Middle frontal gyrus (tissue), 1 donor: ENCODE data around the gene DHX16.

ENCODE experiments used
- DNase-seq: peaks from one replicate; pipeline ENCODE4 v3.0.0-alpha.2; 2015; ENCODE audit warnings: low spot score; ENCODE audit errors: extremely low spot score

The DHX16 gene

DNA sequence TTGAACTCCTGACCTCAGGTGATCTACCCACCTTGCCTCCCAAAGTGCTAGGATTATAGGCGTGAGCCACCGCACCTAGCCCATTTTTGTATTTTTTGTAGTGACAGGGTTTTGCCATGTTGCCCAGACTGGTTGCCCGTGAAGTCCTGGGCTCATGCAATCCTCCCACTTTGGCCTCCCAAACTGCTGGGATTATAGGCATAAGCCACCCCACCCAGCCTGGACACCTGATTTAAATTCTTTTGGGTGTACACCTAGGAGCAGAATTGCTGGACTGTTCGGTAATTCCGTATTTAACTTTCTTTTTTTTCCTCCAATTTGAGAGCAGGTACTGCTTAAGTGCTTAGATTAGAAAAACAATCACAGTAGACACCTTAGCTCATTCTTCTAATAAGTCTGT is 23.6 kb upstream of the DHX16 start:
- DNase-seq: no peak

DNA sequence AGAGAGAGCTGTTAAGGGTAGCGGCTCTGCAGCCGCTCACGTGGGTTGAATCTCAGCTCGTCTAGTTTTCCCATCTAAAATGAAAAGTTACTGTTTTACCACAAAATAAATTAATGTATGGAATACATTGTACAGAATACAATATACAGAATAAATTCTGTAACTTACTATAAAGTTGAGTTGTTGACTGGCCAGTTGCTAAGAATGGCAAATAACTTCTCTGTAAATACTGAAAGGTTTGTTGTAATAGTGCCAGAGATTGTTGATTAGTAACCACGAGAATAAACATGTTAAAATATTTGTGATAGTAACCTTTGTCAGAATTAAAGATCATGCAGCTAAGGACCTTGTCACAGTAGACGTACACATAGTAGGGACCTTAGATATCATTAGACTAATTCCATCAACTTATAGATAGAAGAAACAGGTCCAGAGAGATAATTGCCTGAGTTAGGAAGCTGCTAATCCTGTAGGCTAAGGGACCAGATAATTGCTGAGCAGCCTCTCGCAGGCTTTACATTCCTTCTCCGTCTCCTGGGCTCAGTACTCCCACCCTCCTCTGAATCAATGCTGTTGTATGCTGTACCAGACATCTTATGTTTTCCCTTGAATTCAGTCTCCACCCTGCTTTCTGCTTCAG is 18.5 kb upstream of the DHX16 start:
- DNase-seq: no peak

DNA sequence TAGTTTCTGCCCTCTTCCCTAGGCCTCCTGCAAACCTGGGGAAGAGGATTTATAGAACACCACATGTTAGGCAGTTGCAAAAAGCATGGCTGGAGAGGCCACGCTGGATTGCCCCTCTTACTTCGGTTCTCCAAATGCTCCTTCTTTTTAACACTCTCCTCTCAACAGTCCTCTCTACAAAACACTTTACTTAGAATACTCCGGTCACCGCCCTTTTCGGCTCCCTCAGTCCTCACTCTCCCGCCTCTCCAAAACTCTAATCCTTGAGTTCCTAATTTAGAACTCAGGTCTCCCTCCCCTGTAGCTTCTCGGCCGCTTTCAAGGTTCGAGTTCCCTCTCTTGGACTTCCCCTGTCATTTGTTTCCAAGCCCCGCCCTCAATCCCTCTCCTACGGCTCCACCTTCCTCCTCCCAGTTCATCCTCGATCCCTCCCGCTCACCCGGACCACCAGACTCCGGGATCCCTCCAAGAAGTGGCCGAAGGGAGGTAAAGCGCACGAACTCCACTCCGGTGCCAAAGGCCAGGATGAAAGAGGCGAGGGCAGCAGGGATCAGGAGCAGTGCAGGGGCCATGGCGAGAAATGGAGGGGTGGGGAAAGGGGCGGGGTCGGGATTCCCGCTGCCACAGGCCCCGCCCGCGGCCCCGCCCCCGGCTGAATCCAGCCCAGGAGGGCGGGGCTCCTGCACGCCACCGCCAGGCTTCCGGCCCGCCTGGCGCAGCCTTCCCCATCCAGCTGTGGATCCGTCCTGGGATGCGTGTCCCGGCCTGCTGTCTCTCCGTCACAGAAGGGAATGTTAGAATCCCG is 17.8 kb upstream of the DHX16 start, which contains the start of gene NRM:
NRM (minus strand) TSS at position 582 of the 805 bp plus-strand sequence; CDS start at position 572, 10 bp downstream.
- peak; percentile 66 for DNase-seq

DNA sequence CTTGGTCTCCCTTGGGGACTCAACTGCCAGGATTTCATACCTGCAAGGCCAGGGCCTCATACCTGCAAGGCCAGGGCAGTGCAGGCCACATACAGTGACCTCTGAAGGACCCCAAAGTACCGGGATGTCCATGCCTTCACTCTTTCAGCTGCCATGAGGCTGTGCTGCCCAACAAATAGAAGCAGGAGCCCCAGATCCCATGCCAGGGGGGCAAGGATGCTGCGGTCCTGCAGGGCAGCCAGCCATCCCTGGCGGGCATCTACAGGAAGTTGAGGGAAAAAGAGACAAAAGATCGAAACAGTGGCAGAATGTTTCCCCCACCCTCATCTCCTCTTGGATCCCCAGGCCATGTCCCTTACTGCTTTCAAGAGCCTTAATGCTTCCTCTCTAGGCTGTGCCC is 17.2 kb upstream of the DHX16 start:
- no peak for DNase-seq

DNA sequence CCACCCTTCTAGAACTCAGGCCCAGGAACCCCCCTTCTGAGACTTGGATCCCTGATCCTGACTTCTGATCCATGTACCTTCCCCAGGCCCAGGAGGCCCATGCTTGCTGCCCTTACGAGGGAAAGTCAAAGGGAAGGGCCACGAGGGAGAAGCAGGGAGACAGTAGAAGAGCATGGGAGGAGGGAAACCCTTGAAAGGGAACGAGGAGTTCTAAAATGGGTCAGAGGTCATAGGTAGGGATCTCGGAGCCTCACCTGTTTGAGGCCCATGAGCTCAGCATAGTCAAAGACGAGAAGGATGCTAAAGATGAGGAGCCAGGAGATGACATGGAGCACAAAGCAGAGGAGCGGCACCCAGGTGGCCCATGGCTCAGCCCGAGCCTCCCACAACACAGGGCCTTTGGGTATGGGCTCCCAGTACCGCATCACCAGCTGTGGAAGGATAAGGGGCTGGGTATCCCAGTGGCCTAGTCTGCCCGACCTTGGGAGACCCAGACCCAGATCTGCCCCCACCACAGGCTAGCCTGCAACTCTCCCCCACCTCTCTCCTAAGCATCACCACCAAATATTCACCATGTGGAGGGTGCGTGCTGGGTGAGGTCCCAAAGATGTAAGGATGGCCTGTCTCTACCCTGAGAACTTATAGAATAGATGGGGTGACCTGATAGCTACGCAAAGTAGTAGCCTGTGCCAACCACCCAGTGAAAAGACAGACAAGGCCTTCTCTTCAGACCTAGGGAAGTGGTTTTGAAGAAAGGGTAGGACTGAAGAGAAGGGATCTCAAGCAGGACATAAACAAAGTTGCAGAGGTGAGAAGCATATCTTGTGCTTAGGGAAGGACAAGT is 16.4 kb upstream of the DHX16 start:
- no peak for DNase-seq

DNA sequence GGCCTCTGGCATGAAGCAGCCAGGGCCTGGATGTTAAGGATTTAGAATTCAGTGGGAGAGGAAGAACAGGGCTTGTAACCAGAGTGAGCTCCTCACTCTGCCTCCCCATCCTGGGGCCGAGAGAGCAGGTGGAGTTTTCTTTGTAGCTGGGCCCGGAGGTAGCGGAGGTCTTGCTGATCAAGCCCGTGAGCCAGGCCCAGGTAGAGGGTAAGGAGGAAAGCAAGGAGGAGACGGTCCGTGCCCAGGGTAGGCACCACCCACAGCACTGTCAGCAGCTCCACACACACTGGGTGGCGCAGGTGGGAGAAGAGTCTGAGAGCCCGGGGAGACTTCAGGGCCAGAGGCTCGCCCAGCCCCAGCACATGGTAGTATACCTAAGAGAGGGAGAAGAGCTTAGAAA is 15.8 kb upstream of the DHX16 start:
- no peak for DNase-seq

DNA sequence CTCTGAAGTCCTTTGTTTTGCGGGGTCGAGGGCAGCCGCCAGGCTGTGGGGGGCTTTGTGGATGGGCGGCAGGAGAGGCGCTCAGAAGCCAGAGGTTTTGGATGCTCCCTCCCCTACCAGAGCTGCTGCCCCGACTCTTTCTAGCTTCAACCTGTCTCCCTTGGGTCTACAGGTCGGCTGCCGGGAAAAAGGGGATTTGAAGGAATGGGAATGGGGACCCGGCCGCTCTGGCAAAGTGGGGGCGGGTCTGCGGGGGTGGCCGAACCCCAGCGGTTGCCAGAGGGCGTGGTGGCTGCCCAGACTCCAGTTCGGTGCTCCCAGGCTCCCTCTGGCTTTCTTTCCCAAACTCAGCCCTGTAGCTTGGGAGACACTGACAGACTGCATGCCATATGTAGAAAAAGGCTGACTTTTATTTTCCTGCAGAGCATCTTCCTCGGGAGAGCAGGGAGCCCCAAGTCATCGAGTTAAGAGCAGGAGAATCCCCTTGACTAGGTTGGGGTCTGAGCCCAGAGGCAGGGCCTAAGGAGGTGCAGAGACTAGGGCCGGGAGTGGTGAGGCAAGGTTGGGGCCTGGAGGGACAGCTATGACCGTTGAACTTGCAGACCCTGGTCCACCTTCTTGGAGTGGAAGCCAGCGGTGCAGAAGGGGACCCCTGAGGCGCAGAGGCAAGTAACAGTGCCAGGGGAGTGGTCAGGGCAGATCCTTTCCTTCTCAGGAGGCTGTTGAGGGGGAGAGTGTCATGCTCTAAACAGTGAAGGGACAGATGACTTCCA is 15.0 kb upstream of the DHX16 start:
- no peak for DNase-seq

DNA sequence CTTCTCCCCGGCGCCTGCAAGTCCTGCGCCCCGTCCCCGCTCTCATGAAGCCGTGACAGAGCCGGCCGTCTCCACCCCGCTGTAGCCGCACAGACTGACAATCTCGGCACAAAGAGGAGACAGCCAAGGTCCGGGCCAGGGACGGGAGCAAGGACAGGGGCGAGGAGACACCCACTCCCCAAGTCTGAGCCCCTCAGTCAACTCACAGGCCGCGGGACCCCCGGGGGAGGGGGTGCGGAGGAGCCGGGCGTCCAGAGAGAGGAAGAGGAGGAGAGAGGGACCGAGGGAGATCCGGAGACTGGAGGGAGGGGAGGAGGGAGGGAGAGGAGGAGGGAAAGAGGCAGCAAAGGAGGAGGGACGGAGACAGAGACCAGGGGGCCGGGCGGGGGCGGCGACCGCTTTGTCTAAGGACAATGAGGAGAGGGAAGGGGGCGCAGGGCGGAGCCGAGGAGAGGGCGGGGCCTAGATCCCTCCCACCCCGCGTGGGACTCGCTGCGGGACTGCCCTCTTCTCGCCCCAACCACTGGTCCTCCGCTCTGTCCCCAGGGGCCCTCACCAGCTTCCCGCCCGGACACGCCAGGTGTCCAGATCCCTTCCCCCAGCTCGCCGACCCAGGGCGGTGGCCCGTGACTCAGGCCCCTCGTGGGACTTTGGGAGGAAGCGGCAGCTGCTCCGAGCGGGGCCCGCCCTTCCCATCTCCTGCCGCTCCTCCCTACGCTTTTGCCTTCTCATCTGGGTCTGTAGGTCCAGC is 14.3 kb upstream of the DHX16 start:
- DNase-seq: no peak

DNA sequence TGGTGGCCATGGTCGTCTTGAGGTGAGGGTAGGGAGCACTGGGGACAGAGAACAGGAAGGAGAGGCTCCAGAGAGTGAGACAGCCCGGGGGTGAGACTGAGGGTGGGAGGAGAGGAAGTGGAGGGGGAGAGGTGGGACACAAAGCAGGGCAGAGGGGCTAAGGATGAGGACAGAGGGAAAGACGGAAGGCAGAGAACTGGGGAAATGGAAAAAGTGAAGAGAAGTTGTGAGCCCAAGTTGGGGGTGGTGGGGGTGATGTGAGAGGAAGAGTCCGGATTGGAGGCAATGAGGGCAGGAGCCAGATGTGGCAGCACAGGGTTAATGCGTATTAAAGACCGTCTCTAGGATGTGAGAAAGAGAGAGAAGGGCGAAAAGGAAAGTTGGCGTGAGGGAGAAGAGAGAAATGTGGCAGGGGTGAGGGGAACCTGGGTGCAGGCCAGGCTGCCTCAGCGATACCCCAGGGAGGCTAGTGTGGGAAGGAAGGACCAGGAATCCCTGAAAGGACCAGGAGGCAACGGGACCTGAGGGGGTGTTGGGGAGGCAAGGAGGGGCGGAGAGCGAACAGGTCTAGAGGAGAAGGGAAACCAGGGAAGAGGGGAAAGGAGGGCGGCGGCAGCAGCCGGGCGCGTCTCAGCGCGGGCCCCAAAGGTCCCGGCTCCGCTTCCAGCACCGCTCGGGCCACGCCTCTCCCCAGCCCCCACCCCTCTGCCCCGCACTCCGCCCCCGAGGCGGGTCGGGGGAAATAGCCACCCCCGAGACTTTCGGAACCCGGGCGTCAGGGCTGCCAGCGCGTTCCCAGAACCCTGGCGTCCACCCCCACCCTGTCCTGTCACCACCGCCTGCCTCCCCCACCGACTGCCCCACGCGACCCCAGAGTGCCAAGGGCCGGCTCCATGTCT is 13.5 kb upstream of the DHX16 start, which contains the start of gene PPP1R18:
PPP1R18 (minus strand) TSS at position 637 of the 899 bp plus-strand sequence; CDS start at position 10, 627 bp downstream.
- DNase-seq: no peak

DNA sequence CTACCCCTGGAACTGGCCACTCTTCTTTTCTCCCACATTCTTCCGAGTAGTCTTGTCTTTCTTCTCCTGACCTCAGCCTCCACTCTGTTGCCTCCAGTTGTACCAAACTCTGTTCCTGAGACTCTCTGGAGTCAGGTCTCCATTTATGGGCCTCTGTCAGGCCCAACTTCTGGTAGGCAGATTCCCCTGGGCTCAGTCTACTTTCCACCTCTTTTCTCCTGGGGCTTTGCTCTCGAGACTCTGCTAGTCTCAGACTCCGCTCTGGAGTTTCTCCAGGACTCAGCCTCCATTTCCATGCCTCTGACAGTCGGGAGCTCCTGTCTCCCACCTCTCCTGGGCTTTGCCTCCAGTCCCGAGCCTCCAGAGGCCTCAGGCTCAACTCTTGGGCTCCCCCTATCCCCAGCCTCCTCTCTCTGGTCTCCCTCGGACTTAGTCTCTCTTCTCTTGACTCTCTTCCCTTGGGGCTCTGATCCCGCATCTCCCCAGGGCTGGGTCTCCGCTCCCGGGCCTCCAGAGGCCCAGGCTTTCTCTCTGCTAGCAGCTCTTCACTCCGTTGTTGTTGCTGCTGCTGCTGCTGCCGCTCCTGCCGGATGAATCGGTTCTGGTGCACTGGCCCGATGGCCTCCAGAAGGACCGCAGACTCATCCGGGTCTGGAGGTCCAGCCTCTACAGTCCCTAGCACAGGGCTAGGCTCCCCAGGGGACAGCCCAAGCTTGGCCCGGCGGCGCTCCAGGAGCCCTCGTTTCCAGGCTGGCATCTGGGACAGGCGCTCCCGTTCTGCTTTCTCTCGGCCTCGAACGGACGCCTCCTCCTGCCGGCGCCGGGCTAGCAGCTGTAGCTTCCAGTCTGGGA is 12.6 kb upstream of the DHX16 start:
- DNase-seq: no peak

DNA sequence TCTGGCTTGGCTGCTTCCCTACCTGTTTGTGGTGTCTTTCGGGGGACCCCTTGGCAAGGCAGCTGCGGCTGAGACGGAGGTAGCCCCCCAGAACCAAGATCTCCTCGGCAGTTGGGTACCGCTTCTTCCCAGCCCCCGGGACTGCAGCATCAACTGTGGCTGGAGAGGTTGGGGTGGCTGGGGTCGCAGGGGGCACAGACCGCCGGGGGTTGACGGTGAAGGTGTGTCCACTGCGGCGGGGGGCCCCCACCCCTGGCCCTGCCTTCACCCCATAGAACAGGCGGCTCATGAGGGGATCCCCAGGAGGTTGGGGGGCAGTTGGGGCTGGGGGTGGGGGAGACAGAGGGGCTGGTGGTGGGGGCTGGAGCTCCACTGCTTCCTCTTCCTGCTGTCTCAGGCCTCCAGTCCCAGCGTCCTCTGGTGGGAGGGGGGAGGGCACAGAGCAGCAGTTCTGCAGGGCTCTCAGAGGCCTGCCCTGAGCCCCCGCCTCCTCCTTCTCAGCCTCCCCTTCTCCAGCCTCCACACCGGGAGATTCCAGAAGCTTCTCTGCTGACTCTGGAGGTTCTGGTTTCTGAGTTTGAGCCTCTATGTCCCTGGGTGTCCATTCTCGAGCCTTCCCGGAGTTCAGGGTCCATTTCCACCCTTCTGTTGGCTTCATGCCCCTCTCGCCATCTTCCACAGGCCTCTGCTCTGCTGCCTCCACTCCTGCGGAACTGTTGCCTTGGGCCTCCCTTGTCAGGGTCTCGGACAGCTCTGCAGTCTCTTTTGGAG is 11.8 kb upstream of the DHX16 start:
- DNase-seq: no peak

DNA sequence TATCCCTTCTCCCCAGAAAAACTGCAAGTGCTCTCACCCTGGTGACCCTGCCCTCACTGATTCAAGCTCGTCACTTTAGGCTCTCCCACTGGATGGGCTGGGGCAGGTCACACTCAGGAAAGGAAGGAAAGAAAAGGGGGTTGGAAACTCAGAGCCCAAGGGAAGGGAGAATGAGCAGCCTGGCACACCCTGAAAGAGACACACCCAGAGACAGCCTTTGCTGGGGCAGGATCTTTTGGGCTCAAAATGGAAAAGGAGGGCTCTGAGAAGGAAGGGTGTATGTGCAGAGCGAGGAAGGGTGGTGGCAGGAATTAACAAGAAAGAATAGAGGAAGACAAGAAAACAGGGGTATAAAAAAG is 11.2 kb upstream of the DHX16 start:
- no peak for DNase-seq

DNA sequence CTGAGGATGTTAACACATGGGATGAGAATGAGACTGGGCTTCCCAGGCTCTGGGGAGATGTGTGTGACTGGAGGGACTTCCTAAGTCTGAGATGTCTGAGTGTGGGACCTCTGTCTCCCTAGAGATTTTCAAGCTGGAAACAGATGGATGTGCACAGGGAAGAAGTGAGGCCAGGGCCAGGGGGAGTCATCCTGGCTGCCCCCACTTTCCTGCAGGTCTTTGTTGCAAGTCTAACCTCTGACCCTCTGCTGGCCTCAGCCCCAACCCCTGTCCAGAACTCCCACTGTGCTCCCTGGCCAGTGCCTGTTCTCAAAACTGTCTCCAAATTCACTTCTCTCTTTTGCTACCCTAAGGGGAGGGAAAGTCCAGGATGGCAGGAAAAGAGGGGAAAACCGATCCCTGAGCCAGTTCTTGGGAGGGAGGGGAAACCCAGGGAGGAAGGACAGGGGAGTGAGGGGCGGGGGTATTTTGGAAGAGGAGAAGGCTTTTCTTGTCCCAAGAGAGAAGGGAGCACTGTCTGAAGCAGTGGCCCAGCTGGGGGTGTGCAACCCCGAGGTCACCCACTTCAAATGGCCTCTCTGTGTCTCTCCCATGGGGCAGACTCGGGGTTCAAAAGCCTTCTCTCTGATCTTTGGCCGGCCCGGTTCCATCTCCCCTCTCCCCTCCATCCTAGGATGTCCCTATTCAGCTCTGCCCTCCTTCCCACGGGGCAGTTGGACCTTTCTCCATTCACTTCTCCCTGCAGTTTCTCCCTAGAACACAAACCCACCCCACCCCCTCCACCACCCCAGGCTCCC is 10.6 kb upstream of the DHX16 start:
- DNase-seq: no peak

DNA sequence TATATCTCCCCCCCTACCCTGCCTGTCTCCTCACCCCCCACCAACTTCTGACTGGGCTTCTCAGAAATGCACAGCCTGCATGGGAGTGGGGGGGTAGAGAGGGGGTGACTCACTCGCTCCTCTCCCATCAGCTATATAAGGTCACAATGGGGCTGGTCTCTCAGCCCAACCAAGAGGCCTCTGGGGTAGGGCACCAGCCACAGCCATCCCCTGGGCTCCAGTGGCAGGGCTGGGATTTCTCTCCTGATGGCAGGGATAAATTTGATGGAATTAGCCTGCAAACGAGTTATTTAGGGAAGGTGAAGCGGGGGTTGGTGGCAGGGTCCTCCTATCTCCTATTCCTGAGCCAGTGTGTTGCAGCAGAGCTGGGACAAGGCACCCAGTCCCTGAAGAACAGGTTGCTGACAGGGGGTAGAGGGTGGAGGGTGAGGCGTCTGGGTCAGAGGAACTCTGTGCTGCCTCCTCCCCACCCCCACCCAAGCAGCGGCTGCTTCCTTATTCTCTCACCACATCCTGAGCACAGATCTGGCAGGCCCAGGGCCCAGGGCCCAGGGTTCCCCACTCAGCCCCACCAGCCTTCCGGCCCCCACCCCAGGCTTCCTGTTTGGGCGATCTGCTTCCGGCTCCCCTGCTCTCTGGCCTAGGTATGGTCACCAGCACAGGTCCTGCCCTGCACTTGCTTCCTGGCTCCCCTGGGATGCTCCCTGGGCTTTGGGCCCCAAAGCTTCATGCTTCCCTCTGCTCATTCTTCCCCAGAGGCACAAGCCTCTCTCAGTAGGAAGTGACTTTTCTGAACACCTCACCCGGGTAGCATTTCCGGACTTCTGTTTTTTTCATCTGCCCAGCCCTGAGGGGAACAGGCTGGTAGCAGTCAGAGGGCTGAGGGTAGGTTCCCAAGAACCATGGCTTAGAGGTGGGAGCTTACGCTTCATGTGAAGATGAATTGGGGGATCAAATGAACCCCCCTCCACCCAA is 9.6 kb upstream of the DHX16 start:
- no peak for DNase-seq

DNA sequence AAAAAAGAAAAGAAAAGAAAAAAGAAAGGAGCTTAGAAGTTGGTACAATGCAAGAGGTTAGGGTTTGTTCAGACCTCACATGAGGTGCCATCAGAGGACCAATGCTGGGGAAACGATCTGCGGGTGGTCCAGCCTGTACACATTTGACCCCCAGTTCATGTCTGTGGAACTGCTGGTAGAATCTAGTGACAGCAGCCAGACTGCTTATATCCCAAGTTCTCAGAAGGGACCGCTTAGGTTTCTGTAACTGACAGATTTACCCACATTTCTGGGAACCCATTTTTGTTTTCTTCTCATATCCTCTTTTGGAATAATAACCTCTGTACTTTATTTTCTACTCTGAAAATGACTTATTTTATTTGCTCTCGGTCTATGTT is 8.9 kb upstream of the DHX16 start:
- DNase-seq: no peak
